ENCODE data around the gene CCDC106.

DNA sequence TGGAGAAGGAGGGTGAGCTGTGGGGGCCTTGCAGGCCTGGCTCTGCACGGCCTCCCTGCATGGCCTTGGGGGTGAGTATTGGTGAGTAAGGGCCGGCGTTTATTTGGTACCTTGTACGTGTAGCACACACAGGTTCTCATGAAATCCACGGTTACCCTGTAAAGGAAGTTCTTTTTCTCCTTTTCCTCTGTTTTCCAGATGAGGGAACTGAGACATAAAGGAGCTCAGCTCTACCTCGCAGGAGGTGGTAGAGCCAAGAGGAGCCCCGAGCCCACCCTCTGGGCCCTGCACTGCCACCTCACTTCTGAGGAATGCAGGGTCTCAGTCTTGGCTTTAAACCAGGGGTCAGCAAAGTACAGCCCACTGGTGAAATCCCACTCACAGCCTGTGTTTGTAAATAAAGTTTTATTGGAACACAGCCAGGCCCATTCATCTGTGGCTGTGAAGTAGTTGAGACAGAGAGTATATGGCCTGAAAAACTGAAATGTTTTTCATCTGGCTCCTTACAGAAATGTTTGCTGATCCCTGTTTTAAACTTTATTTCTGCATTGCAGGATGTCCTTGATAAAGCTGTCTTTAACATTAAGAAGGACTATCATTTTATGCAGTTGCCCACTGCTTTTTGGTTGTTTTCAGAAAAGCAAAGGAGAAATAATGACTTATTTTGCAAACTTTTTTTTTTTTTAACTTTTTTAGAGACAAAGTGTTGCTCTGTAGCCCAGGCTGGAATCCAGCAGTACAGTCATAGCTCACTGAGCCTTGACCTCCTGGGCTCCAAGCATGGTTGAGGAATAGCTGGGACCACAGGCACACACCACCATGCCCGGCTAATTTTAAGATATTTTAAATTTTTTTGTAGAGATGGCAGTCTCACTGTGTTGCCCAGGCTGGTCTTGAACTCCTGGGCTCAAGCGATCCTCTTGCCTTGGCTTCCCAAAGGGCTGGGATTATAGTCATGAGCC lies 33.4 kb downstream of the CCDC106 start:
- TF ChIP-seq YY1 (IDR thresholded peaks at IDR 0.05; ENCODE audit: insufficient read depth, insufficient read length) (no peak), ZNF274 (IDR thresholded peaks at IDR 0.05; ENCODE audit: low read depth, low read length) (no peak)

All from NT2/D1 (cell line).